Measurements from ENCODE around the gene EIF3M. TPM values are rescaled to one million over a fixed set of nuclear protein-coding genes. Genes with fewer than 3 reads are reported as not detected.
A peak's percentile ranks its signal among the peaks of the same experiment; 100 is the strongest.

EIF3M gene
- total and polyA plus RNA-seq, 2 donors (not counting 3 experiments of a cell fraction or from before 2014, with no cell fraction given): 229 to 243 TPM

- POLR2A ChIA-PET: no interaction called here
These were observed 3.1 kb downstream of the EIF3M start for GRCh38 chr11:32586576-32587190.

More at GRCh38 chr11:32586576-32587190, 3.1 kb downstream of the EIF3M start:
- Histone ChIP-seq H3K9me3 (replicated peaks; ENCODE audit: control insufficient read depth, insufficient read depth, low read length) (no peaks in the 10 kb centered on the region), H4K20me1 (replicated peaks; ENCODE audit: control insufficient read depth, extremely low read depth, insufficient read depth, low read length) (peaks cover 6% of the 10 kb centered on the region), H2AFZ (ENCODE audit: low read depth, low read length) (no peak overlapping the region), H3K4me1 (ENCODE audit: control insufficient read depth, extremely low read depth, insufficient read depth, low read length) (peaks cover 20% of the 10 kb centered on the region), H3K4me2 (ENCODE audit: insufficient read depth, low read length) (peak overlapping the region; percentile 47), H3K4me3 (replicated peaks in 1 of 3; ENCODE audit: insufficient read depth in 1 of 3, low read depth in 1 of 3, low read length in 3 of 3) (no peak overlapping the region), H3K36me3 (ENCODE audit: control insufficient read depth in 2 of 2, extremely low read depth in 1 of 2, insufficient read depth in 2 of 2, low read length in 2 of 2) (peaks cover 7 to 16% of the 10 kb centered on the region in 2 experiments), H3K9me1 (replicated peaks; ENCODE audit: control insufficient read depth, extremely low read depth, insufficient read depth, low read length) (no peaks in the 10 kb centered on the region), H3K27me3 (ENCODE audit: control insufficient read depth in 2 of 2, insufficient read depth in 2 of 2, low read length in 2 of 2) (no peaks in the 10 kb centered on the region), H3K9ac (replicated peaks; ENCODE audit: extremely low read depth, insufficient read depth, low read length) (no peak overlapping the region), H3K27ac (ENCODE audit: insufficient read depth, low read depth, low read length) (no peak overlapping the region), H3K79me2 (ENCODE audit: control insufficient read depth, insufficient read depth, low read length) (peaks cover 57% of the 10 kb centered on the region)
- no peak for TF ChIP-seq EZH2 (IDR thresholded peaks at IDR 0.05; ENCODE audit: borderline replicate concordance, low read depth, low read length, severe bottlenecking)
- no peak for TF ChIP-seq MAX (IDR thresholded peaks at IDR 0.05; ENCODE audit: insufficient read depth, insufficient read length)
- no peak for TF ChIP-seq POLR2A (IDR thresholded peaks at IDR 0.05; ENCODE audit: low read depth, low read length)
- no peak for TF ChIP-seq GATA2 (IDR thresholded peaks at IDR 0.05; ENCODE audit: insufficient read depth, insufficient read length, low read depth, low read length)
- no peak for TF ChIP-seq MYC (IDR thresholded peaks at IDR 0.05; ENCODE audit: low read depth, low read length)
- no peak for TF ChIP-seq JUN (IDR thresholded peaks at IDR 0.05; ENCODE audit: borderline replicate concordance, insufficient read depth, insufficient read length, low read depth)
- no peak for TF ChIP-seq POLR2AphosphoS5 (IDR thresholded peaks at IDR 0.05; ENCODE audit: insufficient read depth, low read depth, low read length)
- no peak for TF ChIP-seq FOS (IDR thresholded peaks at IDR 0.05; ENCODE audit: borderline replicate concordance, insufficient read depth, low read length)
- no peak for TF ChIP-seq CTCF (IDR thresholded peaks at IDR 0.05; ENCODE audit: extremely low read depth in 1 of 2, insufficient read depth in 1 of 2, low read depth in 1 of 2, low read length in 2 of 2)
- dilution Hi-C loops (cut with MboI; ENCODE audit: extremely low pct_ligation_motif_present, low sequenced_read_pairs) (no loop called here), intact Hi-C loops (cut with micrococcal nuclease) (no loop called here)
- DNase-seq (ENCODE audit: low read depth, low spot score) (peak; percentile 31), FAIRE-seq (no peak)
- CTCF ChIA-PET: no interaction called here
- BruUV-seq (replicated peaks): no TSS peak

Data from endothelial cell of umbilical vein (primary cell).